ENCODE measurements around the gene PLA2G4C. TPM values are rescaled to one million over a fixed set of nuclear protein-coding genes. Genes with fewer than 3 reads are reported as not detected.

PLA2G4C gene
- total RNA-seq, 4 donors from 2014 or later: 4.6 to 21.0 (median 12.4) TPM

- H3K36me3 ChIP-seq: peaks cover 0 to 78% (median 0%) of the 10 kb centered on the region in 3 donors
- WGBS, 2 donors: 77 to 86% methylated on average over 10 of the region's 10 CpGs
- no peak for DNase-seq (ENCODE audit: low spot score in 2 of 2)
- no peak overlapping the region for H3K27ac ChIP-seq
- no peaks in the 10 kb centered on the region for H3K9me3 ChIP-seq
- H3K27me3 ChIP-seq: no peaks in the 10 kb centered on the region
- no peak overlapping the region for H3K4me3 ChIP-seq
- no peak for TF ChIP-seq CTCF (IDR thresholded peaks at IDR 0.05)
- no peak for TF ChIP-seq EP300 (IDR thresholded peaks at IDR 0.05)
- TF ChIP-seq POLR2A (IDR thresholded peaks at IDR 0.05): no peak
- no peaks in the 10 kb centered on the region for H3K4me1 ChIP-seq
Observed at GRCh38 chr19:48051335-48052033, 59.1 kb downstream of the PLA2G4C start.

- no peak for DNase-seq (ENCODE audit: low spot score in 2 of 2)
- 84 to 87% methylated on average over 5 of the region's 5 CpGs for WGBS, 2 donors
Observed at GRCh38 chr19:48044561-48044960, 66.1 kb downstream of the PLA2G4C start.

GRCh38 chr19:48043675-48044258 is 66.8 kb downstream of the PLA2G4C start, which contains the start of gene CABP5:
Gene CABP5 (minus strand): TSS chr19:48044079. CDS start chr19:48043922, 157 bp downstream.
- no peak within 1 kb of the TSS for H3K4me3 ChIP-seq
- peaks cover 0 to 18% (median 0%) of the 10 kb centered on the region in 3 donors for H3K36me3 ChIP-seq
- H3K9me3 ChIP-seq: no peaks in the 10 kb centered on the region
- H3K27me3 ChIP-seq: no peaks in the 10 kb centered on the region
- no peak within 1 kb of the TSS for H3K27ac ChIP-seq
- no peaks in the 10 kb centered on the region for H3K4me1 ChIP-seq
- 81 to 82% methylated on average over 10 of the region's 10 CpGs for WGBS, 2 donors
- DNase-seq (ENCODE audit: low spot score in 2 of 2): no peak
- TF ChIP-seq CTCF (IDR thresholded peaks at IDR 0.05): no peak
- TF ChIP-seq POLR2A (IDR thresholded peaks at IDR 0.05): no peak

More at GRCh38 chr19:48044561-48044960, 66.1 kb downstream of the PLA2G4C start:
- no peaks in the 10 kb centered on the region for H3K9me3 ChIP-seq
- TF ChIP-seq POLR2A (IDR thresholded peaks at IDR 0.05) (no peak), CTCF (IDR thresholded peaks at IDR 0.05) (no peak), EP300 (IDR thresholded peaks at IDR 0.05) (no peak)
- no peaks in the 10 kb centered on the region for H3K4me1 ChIP-seq
- H3K27ac ChIP-seq: no peak overlapping the region
- H3K27me3 ChIP-seq: no peaks in the 10 kb centered on the region
- H3K36me3 ChIP-seq: peaks cover 0 to 26% (median 0%) of the 10 kb centered on the region in 3 donors
- no peak overlapping the region for H3K4me3 ChIP-seq

- Histone ChIP-seq H3K36me3 (peaks cover 0 to under 1% (median 0%) of the 10 kb centered on the region in 3 donors), H3K4me3 (no peak overlapping the region), H3K4me1 (no peaks in the 10 kb centered on the region), H3K27ac (no peak overlapping the region), H3K27me3 (no peaks in the 10 kb centered on the region), H3K9me3 (peaks cover 0 to 12% (median under 1%) of the 10 kb centered on the region in 4 donors)
- DNase-seq (ENCODE audit: low spot score in 2 of 2): no peak
- WGBS, 2 donors: 57 to 60% methylated on average over 2 of the region's 2 CpGs
- TF ChIP-seq POLR2A (IDR thresholded peaks at IDR 0.05) (no peak), CTCF (IDR thresholded peaks at IDR 0.05) (no peak), EP300 (IDR thresholded peaks at IDR 0.05) (no peak)
Observed at GRCh38 chr19:48041877-48042580, 68.6 kb downstream of the PLA2G4C start.

GRCh38 chr19:48036765-48037164 is 73.9 kb downstream of the PLA2G4C start:
- no peak overlapping the region for H3K27ac ChIP-seq
- no peaks in the 10 kb centered on the region for H3K27me3 ChIP-seq
- WGBS, 2 donors: 87 to 92% methylated on average over 2 of the region's 2 CpGs
- no peaks in the 10 kb centered on the region for H3K36me3 ChIP-seq
- peaks cover 0 to 28% (median 1%) of the 10 kb centered on the region in 4 donors for H3K9me3 ChIP-seq
- H3K4me1 ChIP-seq: no peaks in the 10 kb centered on the region
- no peak overlapping the region for H3K4me3 ChIP-seq
- no peak for DNase-seq (ENCODE audit: low spot score in 2 of 2)
- no peak for TF ChIP-seq EP300 (IDR thresholded peaks at IDR 0.05)
